ENCODE measurements around the gene ZBTB49. TPM values are rescaled to one million over a fixed set of nuclear protein-coding genes. Genes with fewer than 3 reads are reported as not detected.

ZBTB49 gene
- total and polyA plus RNA-seq, 2 of the 4 experiments (the other 2 are of a cell fraction), result 3.2 to 4.8 TPM

DNA sequence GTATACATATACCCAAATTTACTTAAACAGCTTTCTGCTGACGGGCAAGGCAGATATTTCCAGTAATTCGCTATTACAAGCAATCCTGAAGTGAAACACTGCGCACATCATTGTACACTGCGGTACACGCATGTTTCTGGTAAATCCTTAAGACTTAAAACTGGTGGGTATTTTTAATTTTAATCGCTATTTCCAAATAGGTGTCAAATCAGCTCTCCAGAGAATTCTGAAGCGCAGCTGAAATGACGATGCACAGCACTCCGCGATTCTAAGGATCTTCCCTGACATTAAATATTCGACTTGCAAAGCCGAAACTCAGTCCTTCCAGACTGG lies 42.4 kb upstream of the ZBTB49 start:
- H4K5ac ChIP-seq (ENCODE audit: low read depth, low read length), result peak overlapping the region; percentile 73
- BruUV-seq (replicated peaks), result TSS peak; percentile 77
- no peak for TF ChIP-seq FOS (IDR thresholded peaks at IDR 0.05; ENCODE audit: low read depth, low read length)
- TF ChIP-seq MAFK (IDR thresholded peaks at IDR 0.05; ENCODE audit: low read depth, low read length), result no peak
- TF ChIP-seq, protein P1, sequence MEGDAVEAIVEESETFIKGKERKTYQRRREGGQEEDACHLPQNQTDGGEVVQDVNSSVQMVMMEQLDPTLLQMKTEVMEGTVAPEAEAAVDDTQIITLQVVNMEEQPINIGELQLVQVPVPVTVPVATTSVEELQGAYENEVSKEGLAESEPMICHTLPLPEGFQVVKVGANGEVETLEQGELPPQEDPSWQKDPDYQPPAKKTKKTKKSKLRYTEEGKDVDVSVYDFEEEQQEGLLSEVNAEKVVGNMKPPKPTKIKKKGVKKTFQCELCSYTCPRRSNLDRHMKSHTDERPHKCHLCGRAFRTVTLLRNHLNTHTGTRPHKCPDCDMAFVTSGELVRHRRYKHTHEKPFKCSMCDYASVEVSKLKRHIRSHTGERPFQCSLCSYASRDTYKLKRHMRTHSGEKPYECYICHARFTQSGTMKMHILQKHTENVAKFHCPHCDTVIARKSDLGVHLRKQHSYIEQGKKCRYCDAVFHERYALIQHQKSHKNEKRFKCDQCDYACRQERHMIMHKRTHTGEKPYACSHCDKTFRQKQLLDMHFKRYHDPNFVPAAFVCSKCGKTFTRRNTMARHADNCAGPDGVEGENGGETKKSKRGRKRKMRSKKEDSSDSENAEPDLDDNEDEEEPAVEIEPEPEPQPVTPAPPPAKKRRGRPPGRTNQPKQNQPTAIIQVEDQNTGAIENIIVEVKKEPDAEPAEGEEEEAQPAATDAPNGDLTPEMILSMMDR (conservative IDR thresholded peaks at IDR 0.05; ENCODE audit: low read depth, low read length), result no peak
- TF ChIP-seq CHD1 (IDR thresholded peaks at IDR 0.05; ENCODE audit: low read depth, low read length), result no peak
- no peak for TF ChIP-seq RCOR1 (IDR thresholded peaks at IDR 0.05; ENCODE audit: insufficient replicate concordance, low read length)
- no peak for TF ChIP-seq CEBPB (IDR thresholded peaks at IDR 0.05; ENCODE audit: low read depth, low read length)
- TF ChIP-seq RAD21 (IDR thresholded peaks at IDR 0.05; ENCODE audit: low read length), result no peak
- TF ChIP-seq BHLHE40 (IDR thresholded peaks at IDR 0.05; ENCODE audit: low read depth, low read length), result no peak
- no peak for TF ChIP-seq NFE2L2 (IDR thresholded peaks at IDR 0.05; ENCODE audit: low read depth, low read length)
- no peak for TF ChIP-seq POLR2A (IDR thresholded peaks at IDR 0.05; ENCODE audit: low read depth, low read length)
- no peak for TF ChIP-seq SMC3 (IDR thresholded peaks at IDR 0.05; ENCODE audit: low read depth, low read length)
- TF ChIP-seq, protein P2, sequence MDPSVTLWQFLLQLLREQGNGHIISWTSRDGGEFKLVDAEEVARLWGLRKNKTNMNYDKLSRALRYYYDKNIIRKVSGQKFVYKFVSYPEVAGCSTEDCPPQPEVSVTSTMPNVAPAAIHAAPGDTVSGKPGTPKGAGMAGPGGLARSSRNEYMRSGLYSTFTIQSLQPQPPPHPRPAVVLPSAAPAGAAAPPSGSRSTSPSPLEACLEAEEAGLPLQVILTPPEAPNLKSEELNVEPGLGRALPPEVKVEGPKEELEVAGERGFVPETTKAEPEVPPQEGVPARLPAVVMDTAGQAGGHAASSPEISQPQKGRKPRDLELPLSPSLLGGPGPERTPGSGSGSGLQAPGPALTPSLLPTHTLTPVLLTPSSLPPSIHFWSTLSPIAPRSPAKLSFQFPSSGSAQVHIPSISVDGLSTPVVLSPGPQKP (IDR thresholded peaks at IDR 0.05; ENCODE audit: borderline replicate concordance, low read depth, low read length), result no peak
- TF ChIP-seq, protein P3, sequence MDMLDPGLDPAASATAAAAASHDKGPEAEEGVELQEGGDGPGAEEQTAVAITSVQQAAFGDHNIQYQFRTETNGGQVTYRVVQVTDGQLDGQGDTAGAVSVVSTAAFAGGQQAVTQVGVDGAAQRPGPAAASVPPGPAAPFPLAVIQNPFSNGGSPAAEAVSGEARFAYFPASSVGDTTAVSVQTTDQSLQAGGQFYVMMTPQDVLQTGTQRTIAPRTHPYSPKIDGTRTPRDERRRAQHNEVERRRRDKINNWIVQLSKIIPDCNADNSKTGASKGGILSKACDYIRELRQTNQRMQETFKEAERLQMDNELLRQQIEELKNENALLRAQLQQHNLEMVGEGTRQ (IDR thresholded peaks at IDR 0.05; ENCODE audit: low read depth, low read length), result no peak
- TF ChIP-seq MXI1 (IDR thresholded peaks at IDR 0.05; ENCODE audit: borderline replicate concordance, low read depth, low read length), result no peak
- no peak for TF ChIP-seq MAZ (IDR thresholded peaks at IDR 0.05; ENCODE audit: borderline replicate concordance, low read depth, low read length)
- no peak for TF ChIP-seq RFX5 (IDR thresholded peaks at IDR 0.05; ENCODE audit: low read depth, low read length)
- peak overlapping the region; percentile 97 for H3K4me2 ChIP-seq (ENCODE audit: low read depth, low read length)
- no peak overlapping the region for H2BK120ac ChIP-seq (ENCODE audit: low read depth, low read length)
- H3K27ac ChIP-seq (ENCODE audit: insufficient read depth, low read length), result peak overlapping the region; percentile 96
- WGBS, 2 experiments (ENCODE audit: extremely low coverage in 2 of 2, insufficient read length in 1 of 2), result no CpG with 5 or more reads among the region's 12 CpGs
- peaks cover 4% of the 10 kb centered on the region for H3K9me1 ChIP-seq (ENCODE audit: insufficient read depth, low read length)
- peak overlapping the region; percentile 78 for H2AK9ac ChIP-seq (replicated peaks; ENCODE audit: low read depth, low read length, poor library complexity)
- H2BK5ac ChIP-seq (ENCODE audit: low read depth, low read length, poor library complexity, severe bottlenecking), result peak overlapping the region; percentile 92
- ATAC-seq (ENCODE audit: low read depth), result no peak
- H4K91ac ChIP-seq (ENCODE audit: insufficient read depth, low read depth, low read length), result peak overlapping the region; percentile 20; the same call in 1 of the 2 replicates
- no peaks in the 10 kb centered on the region for H3K9me3 ChIP-seq (ENCODE audit: control insufficient read depth, insufficient read depth, low read length)
- no peak overlapping the region for H2BK15ac ChIP-seq (ENCODE audit: low read depth, low read length)
- intact Hi-C loops (cut with micrococcal nuclease) (no loop called here), dilution Hi-C loops (cut with HindIII; ENCODE audit: low sequenced_read_pairs, unreplicated experiment) (no loop called here), in situ Hi-C loops (cut with MboI; ENCODE audit: low sequenced_read_pairs) (no loop called here)
- peak overlapping the region; percentile 93 to 100 for H4K8ac ChIP-seq (ENCODE audit: low read depth in 2 of 2, low read length in 2 of 2)
- H4K20me1 ChIP-seq (ENCODE audit: insufficient read depth, low read length), result no peaks in the 10 kb centered on the region
- peaks cover 2% of the 10 kb centered on the region; the same call in 1 of the 2 replicates for H3K4me1 ChIP-seq (ENCODE audit: control insufficient read depth, insufficient read depth, low read length)
- no peak overlapping the region for H2AK5ac ChIP-seq (ENCODE audit: low read depth, low read length)
- no peak overlapping the region; the same call in 1 of the 2 replicates for H3K18ac ChIP-seq (ENCODE audit: low read depth, low read length)
- peak overlapping the region; percentile 90 for H3K4me3 ChIP-seq (ENCODE audit: insufficient read depth, low read depth, low read length)
- H2AFZ ChIP-seq (replicated peaks; ENCODE audit: low read length, poor library complexity), result peak overlapping the region; percentile 99
- DNase-seq, result peak; percentile 18
- H3K27me3 ChIP-seq (ENCODE audit: control insufficient read depth, insufficient read depth, low read length), result no peaks in the 10 kb centered on the region
- peak overlapping the region; percentile 80 for H3K56ac ChIP-seq (ENCODE audit: extremely low read depth, insufficient read depth, low read length)
- CTCF ChIA-PET, result interaction anchor here (0.5 to 2.1 kb wide), 2 partner anchors 11 to 12 kb away, joined by 3 to 8 read pairs; no protein-coding TSS in a partner anchor
- peaks cover 15% of the 10 kb centered on the region for H3K36me3 ChIP-seq (ENCODE audit: control insufficient read depth, insufficient read depth, low read length)
- peak overlapping the region; percentile 55; the same call in 1 of the 2 replicates for H3K14ac ChIP-seq (replicated peaks; ENCODE audit: low read depth, low read length)
- H2BK20ac ChIP-seq (ENCODE audit: low read depth, low read length), result no peak overlapping the region
- H3K79me1 ChIP-seq (ENCODE audit: low read depth in 1 of 2, low read length in 2 of 2), result peaks cover 18 to 22% of the 10 kb centered on the region in 2 experiments
- POLR2A ChIA-PET (ENCODE audit: unreplicated experiment), result interaction anchor here (0.8 kb wide), 1 partner anchor 53 kb away, joined by 3 read pairs; no protein-coding TSS in a partner anchor
- peak overlapping the region; percentile 73 for H3K23ac ChIP-seq (ENCODE audit: low read depth, low read length)
- peak overlapping the region; percentile 90 for H3K9ac ChIP-seq (ENCODE audit: low read depth, low read length)
- peak overlapping the region; percentile 62 for H3K4ac ChIP-seq (ENCODE audit: low read depth, low read length)

Measured in IMR-90 (cell line).